Measurements from ENCODE around the gene GEN1.

Gene GEN1, protein sequence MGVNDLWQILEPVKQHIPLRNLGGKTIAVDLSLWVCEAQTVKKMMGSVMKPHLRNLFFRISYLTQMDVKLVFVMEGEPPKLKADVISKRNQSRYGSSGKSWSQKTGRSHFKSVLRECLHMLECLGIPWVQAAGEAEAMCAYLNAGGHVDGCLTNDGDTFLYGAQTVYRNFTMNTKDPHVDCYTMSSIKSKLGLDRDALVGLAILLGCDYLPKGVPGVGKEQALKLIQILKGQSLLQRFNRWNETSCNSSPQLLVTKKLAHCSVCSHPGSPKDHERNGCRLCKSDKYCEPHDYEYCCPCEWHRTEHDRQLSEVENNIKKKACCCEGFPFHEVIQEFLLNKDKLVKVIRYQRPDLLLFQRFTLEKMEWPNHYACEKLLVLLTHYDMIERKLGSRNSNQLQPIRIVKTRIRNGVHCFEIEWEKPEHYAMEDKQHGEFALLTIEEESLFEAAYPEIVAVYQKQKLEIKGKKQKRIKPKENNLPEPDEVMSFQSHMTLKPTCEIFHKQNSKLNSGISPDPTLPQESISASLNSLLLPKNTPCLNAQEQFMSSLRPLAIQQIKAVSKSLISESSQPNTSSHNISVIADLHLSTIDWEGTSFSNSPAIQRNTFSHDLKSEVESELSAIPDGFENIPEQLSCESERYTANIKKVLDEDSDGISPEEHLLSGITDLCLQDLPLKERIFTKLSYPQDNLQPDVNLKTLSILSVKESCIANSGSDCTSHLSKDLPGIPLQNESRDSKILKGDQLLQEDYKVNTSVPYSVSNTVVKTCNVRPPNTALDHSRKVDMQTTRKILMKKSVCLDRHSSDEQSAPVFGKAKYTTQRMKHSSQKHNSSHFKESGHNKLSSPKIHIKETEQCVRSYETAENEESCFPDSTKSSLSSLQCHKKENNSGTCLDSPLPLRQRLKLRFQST

DNA sequence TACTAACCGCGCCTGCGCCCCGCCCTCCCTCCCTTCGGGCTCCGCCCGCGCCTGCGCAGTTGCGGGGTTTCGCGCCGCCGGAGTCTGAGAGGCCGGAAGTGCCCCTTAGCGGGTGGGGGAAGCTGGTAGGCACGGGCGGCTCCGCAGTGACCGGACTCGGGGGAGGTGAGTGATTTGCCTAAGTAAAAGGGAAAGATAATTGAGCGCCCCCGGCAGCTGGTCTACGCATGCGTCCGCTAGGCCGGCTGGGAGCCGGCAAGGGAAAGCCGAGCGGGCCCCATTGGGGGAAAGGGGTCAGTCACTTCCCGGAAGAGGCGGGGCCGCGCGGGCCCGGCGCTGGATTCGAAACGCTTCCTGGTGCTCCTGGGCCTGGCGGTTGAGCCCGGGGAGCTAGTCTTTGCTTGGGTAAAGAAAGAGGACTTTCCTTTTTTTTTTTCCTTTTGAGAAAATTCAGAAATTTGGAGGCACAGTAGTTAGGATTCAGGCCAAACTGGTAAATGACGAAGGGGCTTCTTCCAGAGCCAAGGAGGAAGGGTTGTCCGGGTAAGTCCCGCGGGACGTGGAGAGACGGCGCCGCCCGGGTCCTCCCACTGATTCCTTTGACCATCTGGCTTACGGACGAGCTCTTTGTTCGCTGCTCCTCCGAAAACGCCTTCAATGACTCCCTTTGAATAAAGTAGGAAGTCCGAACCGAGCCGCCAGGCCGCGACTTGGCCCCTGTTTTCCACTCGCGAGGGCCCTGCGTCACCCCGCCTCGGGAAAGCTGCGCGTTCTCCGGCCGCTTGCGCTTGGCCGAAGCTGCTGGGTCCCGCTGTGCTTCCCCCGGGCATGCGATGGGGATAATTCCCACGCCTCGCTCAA lies at the start of gene GEN1, which contains the start of gene SMC6:
Gene GEN1, plus strand, starts transcription at position 336 of the 861 bp plus-strand sequence. CDS start 5,806 bp downstream, outside the sequence.
Gene SMC6, minus strand, starts transcription at position 8 of the 861 bp plus-strand sequence. CDS start 7,864 bp downstream, outside the sequence.
- peak; percentile 91 for DNase-seq

DNA sequence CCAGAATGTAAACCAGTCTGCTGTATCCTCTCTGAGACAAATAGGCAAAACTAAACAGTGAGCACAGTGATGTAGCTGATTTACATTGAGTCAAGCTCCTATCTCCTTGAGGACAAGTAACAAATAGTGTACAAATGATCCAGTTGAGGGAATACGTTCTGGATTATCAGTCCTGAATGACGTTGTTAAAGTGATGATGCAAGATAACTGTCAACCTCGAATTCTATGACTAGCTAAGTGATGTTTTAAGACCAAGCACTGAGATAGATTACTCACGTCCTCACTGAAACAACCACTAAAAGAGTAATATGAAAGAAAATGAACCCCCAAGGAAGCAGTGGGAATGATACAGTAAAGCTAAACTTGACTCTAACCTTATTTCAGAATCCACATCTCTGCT lies 47.1 kb upstream of the GEN1 start:
- no peak for DNase-seq

DNA sequence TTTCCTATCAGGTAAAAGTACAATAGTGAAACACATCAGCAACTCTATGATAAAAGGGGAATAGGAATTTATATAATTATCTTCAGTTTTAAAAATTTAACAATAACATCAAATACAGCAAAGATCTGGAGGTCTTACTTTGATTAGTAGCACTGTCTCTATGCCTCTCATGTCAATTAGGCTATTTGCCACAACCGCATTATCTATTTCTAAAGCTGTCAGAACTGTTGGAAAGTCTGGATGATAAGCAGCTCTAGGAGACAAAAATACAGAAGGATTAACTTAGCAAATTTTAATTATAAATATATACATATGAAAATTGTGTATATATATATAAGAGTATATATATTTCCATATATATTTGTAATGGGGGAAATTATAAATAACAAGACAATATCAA lies 45.4 kb upstream of the GEN1 start:
- no peak for DNase-seq

DNA sequence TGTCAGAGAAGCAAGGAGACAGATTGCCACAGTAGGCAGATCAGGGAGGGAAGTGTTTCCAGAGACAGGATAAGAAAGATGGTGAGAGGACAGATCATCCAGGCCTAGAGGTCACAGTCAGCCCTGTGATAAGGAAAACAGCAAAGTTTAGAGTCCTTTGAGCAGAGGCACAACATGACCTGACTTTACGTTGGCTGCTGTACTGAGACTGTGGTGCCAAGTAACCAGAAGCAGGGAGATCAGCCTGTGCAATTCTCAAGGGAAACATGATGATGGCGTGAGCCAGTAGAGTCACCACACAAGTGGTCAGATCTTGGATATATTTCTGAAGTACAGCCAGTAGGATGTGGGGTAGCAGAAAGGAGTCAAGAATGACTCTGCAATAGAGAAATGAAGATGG lies 44.0 kb upstream of the GEN1 start:
- DNase-seq: no peak

DNA sequence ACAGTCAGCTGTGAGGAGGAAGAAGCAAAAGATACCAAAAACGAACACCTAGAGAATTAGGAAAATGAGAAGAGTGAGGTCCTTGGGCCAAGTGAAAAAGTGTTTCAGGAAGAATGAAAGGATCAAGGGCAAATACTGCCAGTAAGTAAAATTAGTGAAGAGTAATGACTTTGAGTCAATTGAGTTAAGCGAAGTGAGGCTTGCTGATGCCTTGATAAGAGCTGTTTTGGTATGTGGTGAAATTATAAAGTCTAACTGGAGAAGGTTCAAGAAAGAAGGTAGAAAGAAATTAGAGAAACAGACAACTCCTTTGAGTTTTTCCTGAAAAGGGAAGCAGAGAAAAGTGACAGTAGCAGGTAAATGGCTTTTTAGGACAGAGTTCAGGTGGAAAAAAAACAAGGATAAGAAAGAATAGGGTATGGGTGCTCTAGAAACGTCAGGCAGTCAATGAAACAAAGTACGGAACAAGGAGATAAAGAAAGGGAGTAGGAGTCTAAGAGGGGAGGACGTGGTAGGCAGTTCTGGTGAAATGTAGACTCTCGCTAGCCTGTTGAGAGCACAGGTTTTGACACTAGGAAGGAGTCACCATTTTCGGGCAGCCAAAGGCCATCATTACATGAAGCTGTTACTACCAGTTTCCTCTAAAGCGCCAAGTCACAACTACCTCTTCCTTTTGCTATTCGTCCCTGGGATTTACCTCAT lies 43.2 kb upstream of the GEN1 start:
- DNase-seq: no peak

DNA sequence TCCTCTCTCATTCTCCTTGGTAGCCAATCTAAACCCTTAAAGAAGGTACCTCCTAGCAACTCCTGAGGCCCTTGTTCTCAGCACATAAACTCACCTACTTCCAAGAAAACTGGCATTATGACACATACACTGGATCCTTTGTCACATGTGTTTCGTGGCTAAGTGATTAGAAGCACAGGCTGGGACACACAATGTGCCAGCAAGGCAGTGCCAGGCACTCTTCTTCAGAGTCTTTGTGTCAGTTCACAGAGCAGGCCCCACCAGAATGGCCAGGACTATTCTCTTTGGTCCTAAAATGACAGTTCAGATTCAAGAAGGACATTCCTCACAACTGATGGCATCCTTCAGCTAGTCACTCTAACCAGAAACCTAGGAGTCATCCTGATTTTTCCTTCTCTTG lies 40.6 kb upstream of the GEN1 start:
- DNase-seq: no peak

DNA sequence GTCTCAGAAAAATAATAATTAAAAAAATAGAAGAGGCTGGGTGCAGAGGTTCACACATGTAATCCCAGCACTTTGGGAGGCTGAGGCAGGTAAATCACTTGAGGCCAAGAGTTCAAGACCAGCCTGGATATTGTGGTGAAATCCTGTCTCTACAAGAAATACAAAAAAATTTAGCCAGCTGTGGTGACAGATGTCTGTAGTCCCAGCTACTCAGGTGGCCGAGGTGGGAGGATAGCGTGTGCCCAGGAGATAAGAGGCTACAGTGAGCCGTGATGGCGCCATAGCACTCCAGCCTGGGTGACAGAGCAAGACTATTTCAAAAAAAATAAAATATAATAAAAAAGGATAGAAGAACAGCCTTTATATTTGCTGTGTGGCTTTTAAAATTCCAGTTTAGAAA lies 36.3 kb upstream of the GEN1 start:
- DNase-seq: no peak

DNA sequence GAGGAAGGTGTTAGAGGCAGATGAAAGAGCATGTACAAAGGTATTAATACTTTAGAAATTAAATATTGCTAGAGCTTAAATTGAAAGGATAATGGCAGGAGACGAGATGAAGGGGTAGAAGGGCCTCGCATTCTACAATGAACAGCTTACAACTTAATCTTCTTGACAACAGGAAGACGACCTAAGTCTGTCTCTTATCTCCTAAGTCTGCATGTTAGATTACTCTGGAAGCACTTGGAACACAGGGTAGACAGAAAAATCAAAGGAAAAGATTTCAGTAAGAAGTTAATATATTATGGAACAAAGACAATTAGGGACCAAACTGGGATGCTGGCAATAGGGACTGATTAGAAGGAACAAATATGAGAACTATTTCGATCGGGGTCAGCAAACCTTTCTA lies 35.2 kb upstream of the GEN1 start:
- no peak for DNase-seq

DNA sequence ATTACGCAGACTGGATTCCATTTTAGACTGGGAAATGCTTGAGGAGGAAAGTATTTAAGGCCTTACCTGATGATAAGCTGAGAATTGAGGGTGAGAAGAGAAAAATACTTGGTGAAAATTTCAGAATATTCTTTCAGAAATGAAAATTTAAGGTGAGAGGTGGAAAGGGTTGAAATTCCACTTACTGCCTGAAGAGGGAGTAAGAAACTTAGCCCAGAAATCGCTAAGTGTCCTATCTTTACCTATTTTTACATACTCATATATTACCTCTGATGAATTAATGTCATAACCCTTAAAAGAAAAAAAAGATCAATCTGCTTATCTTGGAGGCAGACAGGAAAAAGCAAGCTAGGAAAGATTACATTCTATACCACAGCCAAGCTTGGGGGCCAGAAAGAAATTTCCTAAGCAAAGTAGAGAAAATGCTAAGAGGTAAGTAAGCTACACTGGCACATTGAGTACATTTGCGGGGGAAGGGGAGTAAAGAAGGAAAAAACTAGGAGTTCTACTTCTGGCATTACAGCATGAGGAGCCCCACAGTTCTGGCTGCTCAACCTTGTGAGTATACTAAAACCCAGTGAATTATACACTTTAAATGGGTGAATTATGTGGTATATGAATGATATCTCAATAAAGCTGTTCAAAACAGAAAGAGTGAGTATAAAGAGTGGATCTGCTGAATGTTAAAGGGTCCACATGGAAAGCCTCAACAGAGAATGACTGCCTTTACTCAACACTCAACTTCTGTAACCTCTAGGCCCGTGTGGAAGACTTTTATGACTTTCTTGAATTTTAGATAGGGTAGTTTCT lies 34.2 kb upstream of the GEN1 start:
- no peak for DNase-seq

DNA sequence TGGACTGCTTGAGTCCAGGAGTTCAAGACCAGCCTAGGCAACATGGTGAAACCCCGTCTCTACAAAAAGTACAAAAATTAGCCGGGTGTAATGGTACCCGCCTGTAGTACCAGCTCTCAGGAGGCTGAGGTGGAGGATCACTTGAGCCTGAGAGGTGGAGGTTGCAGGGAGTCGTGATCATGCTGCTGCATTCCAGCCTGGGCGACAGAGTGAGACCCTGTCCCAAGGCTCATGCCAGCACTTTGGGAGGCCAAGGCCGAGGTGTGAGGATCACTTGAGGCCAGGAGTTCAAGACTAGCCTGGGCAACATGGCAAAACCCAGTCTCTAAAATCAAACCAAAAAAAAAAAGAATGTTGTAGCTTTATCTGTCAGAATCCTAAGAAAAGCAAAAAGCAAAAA lies 25.7 kb upstream of the GEN1 start:
- no peak for DNase-seq

DNA sequence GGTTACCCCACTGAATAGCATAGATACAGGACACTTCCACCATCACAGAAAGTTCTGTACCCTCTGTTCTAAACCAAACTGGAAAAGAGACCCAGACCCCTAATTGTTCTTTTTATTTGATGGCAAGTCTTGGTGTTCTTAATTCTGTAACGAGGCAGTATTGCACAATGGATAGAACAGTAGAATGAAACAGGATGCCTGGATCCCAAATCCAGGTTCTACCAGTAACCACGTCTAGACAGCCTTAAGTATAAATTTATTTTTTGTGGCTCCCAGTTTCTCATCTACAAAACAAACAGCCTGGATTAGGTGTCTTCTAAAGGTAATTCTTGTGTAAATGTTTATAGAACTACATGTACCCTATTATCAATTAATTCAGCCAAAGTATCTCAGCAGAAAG lies 24.1 kb upstream of the GEN1 start:
- DNase-seq: no peak

DNA sequence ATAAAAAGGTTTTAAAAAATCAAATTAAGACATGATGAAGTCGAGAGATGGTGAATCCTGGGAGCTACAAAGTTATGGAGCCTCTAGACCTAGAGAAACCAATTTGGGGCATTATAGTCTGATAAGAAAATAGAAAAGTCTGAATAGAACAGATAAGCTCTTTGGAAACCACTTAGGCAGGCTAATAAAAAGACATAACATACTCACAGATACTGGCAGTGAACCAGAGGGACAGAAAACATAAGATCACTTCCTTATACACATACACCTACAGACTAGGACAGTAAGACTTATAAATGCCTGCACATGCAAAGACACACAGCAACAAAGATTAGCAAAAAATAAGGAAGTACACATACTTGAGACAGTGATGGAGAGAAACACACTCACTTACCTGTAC lies 20.3 kb upstream of the GEN1 start:
- DNase-seq: no peak

DNA sequence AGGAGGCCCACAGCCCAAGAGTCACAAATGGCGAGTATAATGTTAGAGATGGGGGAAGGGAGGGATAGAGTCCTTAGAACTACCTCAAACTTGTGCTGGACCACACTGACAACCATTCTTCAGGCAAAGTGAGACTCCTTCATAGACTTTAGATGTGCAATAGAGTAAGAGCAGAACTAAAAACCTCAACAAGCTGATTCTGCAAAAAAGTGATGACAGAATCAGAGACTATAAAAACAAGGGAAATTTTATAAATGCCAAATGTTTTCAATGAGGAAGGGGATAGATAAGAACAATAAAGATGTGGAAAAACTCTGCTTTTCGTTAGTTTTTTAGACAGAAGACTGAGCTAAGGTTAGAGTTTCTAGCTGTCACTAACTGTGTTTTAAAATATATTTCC lies 18.1 kb upstream of the GEN1 start:
- DNase-seq: no peak

DNA sequence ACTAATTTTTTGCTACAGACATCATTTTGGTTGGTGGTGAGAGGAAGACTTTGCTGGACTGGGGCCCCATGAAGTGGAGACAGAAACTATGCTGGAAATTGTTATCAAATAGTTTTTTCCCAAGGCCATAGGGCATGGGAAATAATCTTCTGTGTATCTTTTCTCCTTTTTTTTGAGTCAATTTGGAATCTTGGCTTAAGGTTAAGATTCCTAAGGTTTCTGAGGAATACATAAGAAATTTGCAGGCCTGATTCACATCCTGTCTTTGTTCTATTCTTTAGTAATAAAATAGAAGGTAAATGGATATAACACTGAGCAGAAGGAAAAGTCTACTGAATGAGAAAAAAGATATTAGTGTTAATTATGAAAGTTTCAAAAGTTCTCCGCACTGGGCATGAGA lies 16.9 kb upstream of the GEN1 start:
- DNase-seq: no peak

DNA sequence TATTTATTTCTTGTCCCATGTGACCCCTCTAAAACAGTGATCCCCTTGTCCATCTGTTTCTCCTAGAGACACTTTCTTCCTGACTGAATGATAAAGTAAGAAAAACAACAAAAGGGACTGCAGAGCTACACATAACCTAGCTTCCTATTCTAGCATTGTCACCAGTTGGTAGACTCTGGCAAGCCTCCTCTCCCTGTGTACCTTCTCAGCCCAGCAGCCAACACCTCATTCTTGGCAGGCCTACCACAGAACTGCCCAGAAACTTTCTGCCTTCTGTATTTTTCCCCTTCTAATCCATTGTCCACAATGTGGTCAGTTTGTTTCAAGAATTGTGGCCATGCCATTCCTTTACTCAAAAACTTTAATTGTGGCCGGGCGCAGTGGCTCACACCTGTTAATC lies 13.7 kb upstream of the GEN1 start:
- DNase-seq: no peak

DNA sequence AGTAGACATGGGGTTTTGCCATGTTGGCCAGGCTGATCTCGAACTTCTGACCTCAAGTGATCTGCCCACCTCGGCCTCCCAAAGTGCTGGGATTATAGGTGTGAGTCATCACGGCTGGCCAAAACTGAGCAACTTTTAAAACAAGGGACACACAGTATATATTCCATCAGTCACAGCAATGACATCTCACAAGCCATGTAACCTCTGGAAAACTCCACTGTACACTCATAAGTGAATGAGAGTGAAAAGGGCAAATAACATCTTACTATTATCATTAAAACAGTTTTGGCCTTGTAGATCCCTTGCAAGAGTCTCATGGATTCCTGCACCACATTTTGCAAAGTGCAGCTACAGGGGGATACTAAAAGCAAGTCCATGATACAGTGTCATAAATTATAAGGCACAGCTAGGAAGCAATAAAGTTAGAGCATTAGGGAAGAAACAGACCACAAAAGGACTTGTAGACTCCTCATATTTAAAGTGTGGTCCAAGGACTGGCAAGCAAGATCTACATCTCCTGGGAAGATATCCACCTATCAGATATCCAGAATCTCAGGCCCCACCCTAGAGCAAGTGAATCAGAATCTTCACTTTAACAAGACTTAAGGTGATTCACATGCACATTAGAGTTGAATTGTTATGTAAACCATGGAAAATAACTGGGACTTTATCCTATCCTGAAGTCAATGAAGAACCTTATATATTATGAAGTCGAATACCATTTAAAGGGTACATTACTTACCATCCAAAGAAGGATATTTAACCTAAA lies 6.1 kb upstream of the GEN1 start:
- DNase-seq: no peak

DNA sequence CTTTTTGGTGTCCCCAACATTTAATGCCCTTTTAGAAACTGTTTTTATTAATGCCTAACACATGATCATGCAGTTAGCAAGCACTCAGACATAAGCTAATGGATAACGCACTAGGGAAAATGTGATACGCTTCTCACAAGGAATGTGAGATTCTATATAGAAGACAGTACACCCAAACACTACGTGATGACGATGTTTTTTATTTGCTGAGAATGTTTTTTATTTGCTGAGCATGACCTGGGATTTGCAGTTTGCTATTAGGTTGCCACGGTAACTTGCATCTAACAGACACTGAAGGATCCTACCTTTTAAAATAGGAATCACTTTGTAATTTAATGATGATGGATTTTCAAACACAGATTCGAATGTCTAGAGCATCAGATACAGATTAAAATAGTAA lies 5.2 kb upstream of the GEN1 start:
- no peak for DNase-seq

DNA sequence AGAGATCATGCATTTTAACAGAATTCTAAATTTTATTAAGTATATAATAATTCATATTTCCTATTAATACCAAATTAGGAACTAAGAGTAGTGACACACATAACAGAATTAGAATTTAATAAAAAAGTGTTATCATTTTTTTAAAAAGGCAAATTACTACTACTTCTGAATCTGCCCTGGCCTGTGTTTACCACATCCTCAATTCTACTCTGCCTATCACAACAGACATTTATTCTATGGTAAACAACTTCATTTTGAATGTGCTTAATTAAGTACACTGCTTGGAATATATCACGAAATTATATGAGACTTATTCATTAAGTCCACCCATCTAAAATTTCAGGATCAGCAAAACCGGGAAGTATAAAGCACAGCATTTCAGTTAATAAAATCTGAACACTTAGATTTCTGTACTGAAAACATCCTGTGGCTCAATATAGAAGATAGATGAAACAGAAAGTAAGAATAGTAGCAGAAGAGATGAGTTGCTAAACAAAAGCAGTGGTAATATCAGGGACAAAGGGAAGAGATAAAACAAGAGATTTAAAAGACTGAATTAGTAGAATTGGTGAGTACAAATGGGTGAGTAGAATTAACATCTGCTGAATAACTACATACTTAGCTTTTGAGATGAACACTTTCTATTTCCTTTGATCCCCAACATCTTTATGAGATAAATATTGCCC lies 4.0 kb upstream of the GEN1 start:
- DNase-seq: no peak

DNA sequence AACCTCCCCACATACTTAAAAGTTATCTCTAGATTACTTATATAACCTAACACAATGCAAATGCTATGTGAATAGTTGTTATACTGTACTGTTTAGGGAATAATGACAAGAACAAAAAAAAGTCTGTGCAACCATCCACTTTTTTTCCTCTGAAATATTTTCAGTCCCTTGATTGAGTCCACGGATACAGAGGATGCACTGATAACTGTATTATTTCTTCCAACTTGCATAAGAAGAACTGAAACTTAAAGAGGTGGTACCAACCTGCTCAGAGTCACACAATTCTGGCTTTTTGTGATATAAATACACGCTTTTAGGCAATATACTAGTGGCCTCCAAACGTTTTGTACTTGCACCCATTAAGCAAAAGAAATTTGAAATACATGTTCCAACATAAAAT lies 1.7 kb upstream of the GEN1 start:
- DNase-seq: no peak
